ENCODE measurements around the gene SELENOW.
"Not testable (repeated sequence)": the region's sequence is repeated elsewhere in the genome, so short reads cannot be mapped to it uniquely, and the experiment has no call there.

Gene SELENOW

DNA sequence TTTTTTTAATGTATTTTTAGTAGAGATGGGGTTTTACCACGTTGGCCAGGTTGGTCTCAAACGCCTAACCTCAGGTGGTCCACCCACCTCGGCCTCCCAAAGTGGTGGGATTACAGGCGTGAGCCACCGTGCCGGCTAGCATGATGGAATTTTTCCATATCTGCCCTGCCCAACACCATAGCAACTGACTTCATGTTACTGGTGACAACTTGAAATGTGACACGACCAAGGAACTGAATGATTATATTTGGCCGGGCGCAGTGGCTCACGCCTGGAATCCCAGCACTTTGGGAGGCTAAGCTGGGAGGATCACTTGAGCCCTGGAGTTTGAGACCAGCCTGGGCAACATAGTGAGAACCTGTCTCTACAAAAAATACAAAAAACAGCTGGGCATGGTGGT is 8.8 kb downstream of the SELENOW start:
- DNase-seq = not testable (repeated sequence)

GRCh38 chr19:47789811-47790210 is 11.3 kb downstream of the SELENOW start:
- DNase-seq = not testable (repeated sequence)

GRCh38 chr19:47790398-47790814 is 11.9 kb downstream of the SELENOW start:
- peak; percentile 98 for DNase-seq

DNA sequence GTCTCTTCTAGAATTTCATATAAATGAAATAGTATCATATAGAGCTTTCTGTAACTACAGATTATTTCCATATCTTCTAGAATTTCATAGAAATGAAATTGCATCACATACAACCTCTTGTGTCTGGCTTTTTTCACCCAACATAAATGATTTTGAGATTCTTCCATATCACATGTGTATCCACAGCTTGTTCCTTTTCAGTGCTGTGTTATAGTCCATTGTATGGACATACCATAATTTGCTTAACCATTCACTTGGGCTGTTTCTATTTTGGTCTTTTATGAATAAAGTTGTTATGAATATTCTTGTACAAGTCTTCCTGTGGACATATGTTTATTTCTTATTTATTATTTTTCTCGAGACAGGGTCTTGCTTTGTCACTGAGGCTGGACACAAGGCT is 14.1 kb downstream of the SELENOW start:
- no peak for DNase-seq

GRCh38 chr19:47794526-47794925 is 16.0 kb downstream of the SELENOW start:
- DNase-seq = no peak

- no peak for DNase-seq
Measured at GRCh38 chr19:47796785-47797184, 18.3 kb downstream of the SELENOW start.

DNA sequence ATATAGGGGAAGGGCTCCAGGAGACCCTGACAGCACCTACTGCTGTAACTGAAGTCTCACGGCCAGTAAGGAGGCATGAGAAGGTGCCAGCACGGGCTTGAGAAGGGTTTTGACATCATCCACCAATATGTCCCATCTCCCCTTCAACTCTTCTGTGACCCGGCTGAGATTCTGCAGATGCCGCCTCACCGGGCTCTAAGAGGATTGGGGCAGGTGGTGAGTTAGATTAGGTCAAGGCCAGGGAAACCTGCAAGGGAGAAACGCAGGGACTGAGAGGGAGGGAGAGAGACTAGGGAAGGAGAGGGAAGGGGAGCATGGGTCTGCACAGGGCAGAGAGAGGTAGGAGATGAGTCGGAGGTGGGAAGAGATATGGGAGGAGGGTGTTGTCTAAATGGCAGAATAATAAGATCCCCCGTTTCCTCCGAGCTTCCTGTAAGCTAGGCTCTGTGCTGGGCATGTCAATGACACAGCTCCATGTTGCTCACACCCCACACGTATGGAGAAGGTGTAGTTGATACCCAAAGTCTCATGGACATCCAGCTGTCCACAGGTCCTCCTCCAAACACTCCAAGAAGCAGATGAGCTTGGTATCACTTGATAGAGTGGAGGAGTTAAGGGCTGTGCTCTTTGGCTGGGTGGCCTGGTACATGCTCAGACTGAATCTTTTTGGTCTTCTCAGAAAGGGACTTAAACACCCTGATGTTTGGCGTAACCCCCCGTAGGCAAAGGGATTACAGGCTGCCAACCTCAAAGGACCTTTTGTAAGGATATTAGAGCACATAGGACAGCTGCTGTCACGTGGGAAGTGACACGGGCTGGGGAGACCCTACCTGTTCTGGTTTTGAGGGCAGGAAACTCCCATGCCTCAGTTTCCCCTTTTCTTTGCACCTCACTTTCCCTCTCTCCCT is 19.7 kb downstream of the SELENOW start:
- no peak for DNase-seq

DNA sequence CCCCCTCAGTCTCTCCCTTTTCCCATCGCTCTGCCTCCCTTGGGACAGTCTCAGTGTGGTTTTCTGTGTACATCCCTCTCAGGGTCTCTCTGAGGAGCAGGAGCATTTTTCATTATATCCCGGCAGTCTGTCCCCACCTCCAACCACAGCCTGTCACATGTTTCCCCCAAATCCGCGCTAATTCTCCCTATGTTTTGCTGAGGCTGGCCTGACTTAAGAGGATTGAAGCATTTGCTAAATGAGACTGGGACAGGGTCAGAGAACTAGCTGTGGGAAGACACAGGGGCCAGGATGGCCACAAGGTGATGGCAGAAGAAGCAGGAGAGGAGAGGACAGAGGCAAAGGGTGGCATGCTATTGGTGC is 20.4 kb downstream of the SELENOW start:
- DNase-seq = no peak

GRCh38 chr19:47801270-47801669 is 22.8 kb downstream of the SELENOW start:
- no peak for DNase-seq

GRCh38 chr19:47802521-47803043 is 24.1 kb downstream of the SELENOW start:
- DNase-seq = no peak

- not testable (repeated sequence) for DNase-seq
Measured at GRCh38 chr19:47803148-47803547, 24.6 kb downstream of the SELENOW start.

GRCh38 chr19:47803671-47804070 is 25.2 kb downstream of the SELENOW start:
- DNase-seq = not testable (repeated sequence)

- DNase-seq = not testable (repeated sequence)
Measured at GRCh38 chr19:47804451-47804850, 25.9 kb downstream of the SELENOW start, which contains the start of gene TPRX1. Gene TPRX1, minus strand, starts transcription at chr19:47804551. Its CDS starts 12 bp downstream, at chr19:47804539.

DNA sequence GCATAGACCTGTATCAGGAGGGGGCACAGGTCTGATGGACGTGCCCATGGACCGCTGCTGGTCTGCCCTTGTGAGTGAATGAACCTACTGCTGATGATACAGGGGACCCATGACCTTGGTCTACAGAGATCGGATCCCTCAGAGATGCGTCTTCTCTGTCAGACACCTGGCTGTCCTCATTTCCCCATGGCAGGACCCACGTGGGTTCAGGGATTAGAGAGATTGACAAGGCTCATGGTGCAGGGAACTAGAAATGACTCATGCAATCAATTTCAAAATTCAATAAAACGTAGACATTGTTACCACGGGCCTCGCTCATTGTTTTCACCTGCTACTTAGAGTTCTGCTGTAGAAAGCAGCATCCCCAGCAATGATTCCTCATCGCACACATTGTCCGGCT is 26.8 kb downstream of the SELENOW start:
- DNase-seq = no peak

GRCh38 chr19:47806435-47806834 is 27.9 kb downstream of the SELENOW start:
- no peak for DNase-seq

- DNase-seq = peak; percentile 92
Measured at GRCh38 chr19:47813304-47813994, 34.9 kb downstream of the SELENOW start.

DNA sequence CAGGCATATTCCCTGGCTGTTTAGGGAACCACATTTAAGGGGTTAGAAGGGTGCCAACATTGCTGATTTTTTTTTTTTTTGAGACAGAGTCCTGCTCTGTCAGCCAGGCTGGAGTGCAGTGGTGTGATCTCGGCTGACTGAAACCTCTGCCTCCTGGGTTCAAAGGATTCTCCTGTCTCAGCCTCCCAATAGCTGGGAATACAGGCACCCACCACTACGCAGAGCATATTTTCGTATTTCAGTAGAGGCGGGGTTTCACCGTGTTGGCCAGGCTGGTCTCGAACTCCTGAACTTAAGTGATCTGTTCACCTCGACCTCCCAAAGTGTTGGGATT is 35.5 kb downstream of the SELENOW start:
- no peak for DNase-seq

- not testable (repeated sequence) for DNase-seq
Measured at GRCh38 chr19:47816270-47816669, 37.8 kb downstream of the SELENOW start.

GRCh38 chr19:47818221-47818620 is 39.7 kb downstream of the SELENOW start:
- not testable (repeated sequence) for DNase-seq

GRCh38 chr19:47819858-47820257 is 41.4 kb downstream of the SELENOW start:
- peak; percentile 78 for DNase-seq

DNA sequence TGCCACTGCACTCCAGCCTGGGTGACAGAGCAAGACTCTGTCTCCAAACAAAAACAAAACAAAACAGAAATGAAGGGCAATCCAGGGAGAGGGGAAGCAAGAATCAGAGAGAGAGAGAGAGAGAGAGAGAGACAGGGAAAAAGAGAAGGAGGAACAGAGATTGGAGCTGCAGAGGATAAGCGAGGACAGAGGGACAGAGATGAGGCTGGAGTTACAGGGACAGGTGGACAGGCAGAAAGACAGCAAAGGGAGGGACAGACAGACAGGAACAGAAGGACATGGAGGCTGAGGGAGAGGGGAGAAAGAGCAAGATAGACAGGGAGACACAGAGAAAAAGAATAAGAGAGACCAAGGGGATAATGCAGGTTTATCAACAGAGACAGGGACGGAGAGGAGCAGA is 41.9 kb downstream of the SELENOW start:
- DNase-seq = no peak

- no peak for DNase-seq
Measured at GRCh38 chr19:47821460-47822020, 43.0 kb downstream of the SELENOW start, which contains the start of gene CRX. Gene CRX, plus strand, starts transcription at chr19:47821937. Its CDS starts 12,507 bp downstream, at chr19:47834444.

DNA sequence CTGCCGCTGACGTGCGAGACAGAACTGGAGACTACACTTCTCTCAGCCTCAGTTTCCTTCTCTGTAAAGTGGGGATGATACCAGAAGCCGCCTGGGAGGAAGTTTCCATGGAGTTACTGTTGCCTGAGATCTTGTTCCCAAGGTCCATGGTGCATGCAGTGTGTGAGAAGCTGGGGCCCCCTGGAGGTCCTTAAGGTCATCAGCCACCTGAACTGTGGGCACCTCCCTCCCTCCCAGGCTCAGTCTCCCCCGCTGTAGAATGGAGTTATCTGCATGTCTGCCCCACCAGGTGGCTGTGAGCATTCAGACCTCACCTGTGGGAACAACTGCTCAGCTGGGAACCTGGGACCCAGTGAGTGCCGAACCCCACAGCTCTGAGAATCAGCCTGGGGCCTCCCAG is 45.9 kb downstream of the SELENOW start:
- no peak for DNase-seq
